Jurkat, Clone E6-1 (cell line): ENCODE measurements around the gene WDFY2.
"Not testable (repeated sequence)": the region's sequence is repeated elsewhere in the genome, so short reads cannot be mapped to it uniquely, and the experiment has no call there.

Experiments
- DNase-seq: peaks from one replicate; pipeline ENCODE4 v3.0.0-alpha.2; 2011; ENCODE audit warnings: low read depth, low spot score
- H3K4me3 ChIP-seq: 2 replicates; pipeline ENCODE4 v1.5.1; 2011; ENCODE audit warnings: mild to moderate bottlenecking, low read length, control low read depth, moderate library complexity

Gene WDFY2

GRCh38 chr13:51559946-51560735 lies 24.1 kb upstream of the WDFY2 start:
- H3K4me3 ChIP-seq = no peak overlapping the region
- DNase-seq = no peak

- no peak for DNase-seq
- H3K4me3 ChIP-seq = no peak overlapping the region
These were observed 22.1 kb upstream of the WDFY2 start for GRCh38 chr13:51562011-51562671.

GRCh38 chr13:51564252-51564651 lies 20.0 kb upstream of the WDFY2 start:
- DNase-seq = no peak
- no peak overlapping the region for H3K4me3 ChIP-seq

GRCh38 chr13:51564671-51565070 lies 19.6 kb upstream of the WDFY2 start:
- DNase-seq = no peak
- no peak overlapping the region for H3K4me3 ChIP-seq

GRCh38 chr13:51569001-51569400 lies 15.3 kb upstream of the WDFY2 start:
- not testable (repeated sequence) for H3K4me3 ChIP-seq, DNase-seq

GRCh38 chr13:51576754-51577153 lies 7.5 kb upstream of the WDFY2 start:
- no peak for DNase-seq
- H3K4me3 ChIP-seq = no peak overlapping the region

- DNase-seq = no peak
- H3K4me3 ChIP-seq = no peak overlapping the region
These were observed 6.6 kb upstream of the WDFY2 start for GRCh38 chr13:51577690-51578089.

- no peak overlapping the region for H3K4me3 ChIP-seq
- DNase-seq = no peak
These were observed 4.6 kb upstream of the WDFY2 start for GRCh38 chr13:51579676-51580075.

- no peak for DNase-seq
- no peak overlapping the region for H3K4me3 ChIP-seq
These were observed 3.0 kb upstream of the WDFY2 start for GRCh38 chr13:51581148-51581820.

- DNase-seq = no peak
- peak overlapping the region; percentile 82 for H3K4me3 ChIP-seq
These were observed 790 bp upstream of the WDFY2 start for GRCh38 chr13:51583469-51583874.

- DNase-seq = peak; percentile 47
- peak overlapping the region; percentile 82 for H3K4me3 ChIP-seq
These were observed 740 bp downstream of the WDFY2 start for GRCh38 chr13:51584731-51585672.

- H3K4me3 ChIP-seq = no peak overlapping the region
- DNase-seq = no peak
These were observed 1.4 kb downstream of the WDFY2 start for GRCh38 chr13:51585696-51586095.

- H3K4me3 ChIP-seq = no peak overlapping the region
- no peak for DNase-seq
These were observed 3.1 kb downstream of the WDFY2 start for GRCh38 chr13:51587372-51587771.

- DNase-seq = no peak
- H3K4me3 ChIP-seq = no peak overlapping the region
These were observed 4.2 kb downstream of the WDFY2 start for GRCh38 chr13:51588406-51588949.

GRCh38 chr13:51589793-51590192 lies 5.5 kb downstream of the WDFY2 start:
- DNase-seq = no peak
- no peak overlapping the region for H3K4me3 ChIP-seq

GRCh38 chr13:51590231-51590970 lies 6.1 kb downstream of the WDFY2 start:
- H3K4me3 ChIP-seq = no peak overlapping the region
- no peak for DNase-seq

GRCh38 chr13:51590971-51591627 lies 6.8 kb downstream of the WDFY2 start:
- no peak overlapping the region for H3K4me3 ChIP-seq
- DNase-seq = no peak

- not testable (repeated sequence) for DNase-seq, H3K4me3 ChIP-seq
These were observed 7.7 kb downstream of the WDFY2 start for GRCh38 chr13:51591938-51592337.
